AG04450 (cell line): ENCODE data around the gene SARM1. TPM values are rescaled to one million over a fixed set of nuclear protein-coding genes. Genes with fewer than 3 reads are reported as not detected.

Experiments
- CTCF ChIA-PET: fragments of 300-600, 350-600 bp; formaldehyde crosslinking; extraction: SDS; loops from one replicate; lab custom pipeline; 2022; ENCODE audit warnings: antibody characterized with exemption, inconsistent platforms; lab: Charles Lee
- POLR2A ChIA-PET: fragments of 350-600 bp; formaldehyde crosslinking; extraction: SDS; loops from one replicate; lab custom pipeline; 2021; ENCODE audit warnings: antibody characterized with exemption, inconsistent platforms; lab: Yijun Ruan, JAX
- DNase-seq: peaks from one replicate; pipeline ENCODE4 v3.0.0-alpha.2; 2011; ENCODE audit warnings: low read depth, low spot score
- H3K27ac ChIP-seq: one replicate; pipeline ENCODE4 v1.5.1; 2012; ENCODE audit warnings: low read depth, low read length, control low read depth
- H3K27me3 ChIP-seq: one replicate; pipeline ENCODE4 v1.6.0; 2012; ENCODE audit warnings: low read length; ENCODE audit not compliant: control insufficient read depth, insufficient read depth
- H3K4me3 ChIP-seq: 2 replicates; pipeline ENCODE4 v1.5.1; 2011; ENCODE audit warnings: mild to moderate bottlenecking, low read depth, low read length, control low read depth
- H3K9me3 ChIP-seq: 2 replicates; pipeline ENCODE4 v1.5.1; 2012; ENCODE audit warnings: low read length; ENCODE audit not compliant: control insufficient read depth, insufficient read depth
- polyA plus RNA-seq: library from polyadenylated mRNA; depleted of rRNA; stranded (reverse); fragments of >200 nt; gene quantifications from 2 replicates; pipeline ENCODE4 v1.2.3, GENCODE V29; 2011
- TF ChIP-seq, protein P1 (sequence below): IDR thresholded peaks from 2 replicates; pipeline ENCODE4 v1.5.1; 2011; ENCODE audit warnings: low read depth, low read length, control low read depth, inconsistent platforms

The SARM1 gene
- polyA plus RNA-seq, 1 experiment = 6.2 TPM

DNA sequence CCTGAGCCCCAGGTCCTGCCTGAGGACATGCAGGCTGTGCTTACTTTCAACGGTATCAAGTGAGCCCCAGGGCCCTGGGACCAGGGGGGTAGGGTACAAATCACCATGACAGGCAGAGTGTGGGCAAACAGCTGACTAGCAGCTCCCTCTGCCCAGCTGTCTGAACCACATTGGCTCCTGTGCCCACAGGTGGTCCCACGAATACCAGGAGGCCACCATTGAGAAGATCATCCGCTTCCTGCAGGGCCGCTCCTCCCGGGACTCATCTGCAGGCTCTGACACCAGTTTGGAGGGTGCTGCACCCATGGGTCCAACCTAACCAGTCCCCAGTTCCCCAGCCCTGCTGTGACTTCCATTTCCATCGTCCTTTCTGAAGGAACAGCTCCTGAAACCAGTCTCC, 24.5 kb downstream of the SARM1 start:
- no peak for DNase-seq
- H3K4me3 ChIP-seq = no peak overlapping the region
- no peaks in the 10 kb centered on the region for H3K9me3 ChIP-seq
- TF ChIP-seq, protein P1, sequence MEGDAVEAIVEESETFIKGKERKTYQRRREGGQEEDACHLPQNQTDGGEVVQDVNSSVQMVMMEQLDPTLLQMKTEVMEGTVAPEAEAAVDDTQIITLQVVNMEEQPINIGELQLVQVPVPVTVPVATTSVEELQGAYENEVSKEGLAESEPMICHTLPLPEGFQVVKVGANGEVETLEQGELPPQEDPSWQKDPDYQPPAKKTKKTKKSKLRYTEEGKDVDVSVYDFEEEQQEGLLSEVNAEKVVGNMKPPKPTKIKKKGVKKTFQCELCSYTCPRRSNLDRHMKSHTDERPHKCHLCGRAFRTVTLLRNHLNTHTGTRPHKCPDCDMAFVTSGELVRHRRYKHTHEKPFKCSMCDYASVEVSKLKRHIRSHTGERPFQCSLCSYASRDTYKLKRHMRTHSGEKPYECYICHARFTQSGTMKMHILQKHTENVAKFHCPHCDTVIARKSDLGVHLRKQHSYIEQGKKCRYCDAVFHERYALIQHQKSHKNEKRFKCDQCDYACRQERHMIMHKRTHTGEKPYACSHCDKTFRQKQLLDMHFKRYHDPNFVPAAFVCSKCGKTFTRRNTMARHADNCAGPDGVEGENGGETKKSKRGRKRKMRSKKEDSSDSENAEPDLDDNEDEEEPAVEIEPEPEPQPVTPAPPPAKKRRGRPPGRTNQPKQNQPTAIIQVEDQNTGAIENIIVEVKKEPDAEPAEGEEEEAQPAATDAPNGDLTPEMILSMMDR = no peak
- ChIA-PET CTCF (interaction anchor here (1.0 kb wide), 1 partner anchor 144 kb away, joined by 3 read pairs; no protein-coding TSS in a partner anchor), POLR2A (no interaction called here)
- H3K27ac ChIP-seq = no peak overlapping the region
- no peaks in the 10 kb centered on the region for H3K27me3 ChIP-seq

DNA sequence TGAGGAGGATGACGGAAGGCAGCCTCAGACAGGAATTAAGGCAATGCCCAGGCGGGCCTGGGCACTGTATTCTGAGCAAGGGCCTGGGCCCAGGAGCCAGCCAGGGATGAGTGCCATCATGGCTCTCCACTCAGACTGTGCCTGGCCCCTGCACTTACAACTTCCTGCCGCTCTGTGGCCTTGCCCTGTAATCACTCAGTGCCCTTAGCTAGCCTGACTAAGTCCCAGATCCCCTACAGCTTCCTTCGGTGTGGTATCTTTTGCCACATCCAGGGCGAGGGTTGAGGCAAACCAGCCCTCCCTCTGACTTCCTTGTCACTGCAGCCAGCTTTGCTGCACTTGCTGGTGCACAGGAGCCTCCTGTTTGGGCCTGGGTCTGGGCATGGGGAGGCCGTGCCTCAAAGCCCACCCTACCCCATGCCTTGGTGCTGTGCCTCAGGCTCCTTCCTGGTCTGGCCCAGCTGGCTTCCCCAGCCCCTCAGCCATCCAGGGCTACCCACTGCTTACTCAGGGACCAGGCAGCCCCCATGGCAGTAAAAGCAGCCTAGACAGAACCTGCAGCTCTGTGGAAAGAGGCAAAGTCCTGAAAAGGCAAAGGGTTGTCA, 25.2 kb downstream of the SARM1 start:
- no peaks in the 10 kb centered on the region for H3K9me3 ChIP-seq
- H3K27ac ChIP-seq = no peak overlapping the region
- ChIA-PET CTCF (interaction anchor here (0.5 kb wide), 1 partner anchor 31 kb away, joined by 4 read pairs; no protein-coding TSS in a partner anchor), POLR2A (no interaction called here)
- no peak for DNase-seq
- TF ChIP-seq, protein P1 = no peak
- H3K4me3 ChIP-seq = no peak overlapping the region
- H3K27me3 ChIP-seq = no peaks in the 10 kb centered on the region

DNA sequence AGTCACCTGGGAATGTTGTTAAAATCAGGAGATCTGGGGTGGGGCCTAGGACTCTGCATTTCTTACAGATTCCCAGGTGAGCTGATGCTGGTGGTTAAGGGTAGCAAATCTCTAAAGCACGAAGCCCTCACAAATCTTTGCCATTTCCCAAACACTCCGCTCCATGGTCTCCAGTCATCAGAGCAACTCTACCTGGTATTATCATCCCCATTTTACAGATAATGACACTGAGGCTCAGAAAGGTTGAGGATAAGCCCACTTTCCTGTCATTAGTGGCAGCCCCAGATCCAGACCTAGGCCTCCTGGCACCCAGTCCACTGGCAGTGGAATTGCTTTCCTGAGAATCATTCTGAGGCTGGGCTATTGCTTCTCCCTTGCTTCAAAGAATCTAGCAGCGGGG, 25.8 kb downstream of the SARM1 start:
- POLR2A ChIA-PET = no interaction called here
- no peaks in the 10 kb centered on the region for H3K9me3 ChIP-seq
- H3K27me3 ChIP-seq = no peaks in the 10 kb centered on the region
- TF ChIP-seq, protein P1 = no peak
- no peak overlapping the region for H3K27ac ChIP-seq
- CTCF ChIA-PET = no interaction called here
- DNase-seq = no peak
- H3K4me3 ChIP-seq = no peak overlapping the region

DNA sequence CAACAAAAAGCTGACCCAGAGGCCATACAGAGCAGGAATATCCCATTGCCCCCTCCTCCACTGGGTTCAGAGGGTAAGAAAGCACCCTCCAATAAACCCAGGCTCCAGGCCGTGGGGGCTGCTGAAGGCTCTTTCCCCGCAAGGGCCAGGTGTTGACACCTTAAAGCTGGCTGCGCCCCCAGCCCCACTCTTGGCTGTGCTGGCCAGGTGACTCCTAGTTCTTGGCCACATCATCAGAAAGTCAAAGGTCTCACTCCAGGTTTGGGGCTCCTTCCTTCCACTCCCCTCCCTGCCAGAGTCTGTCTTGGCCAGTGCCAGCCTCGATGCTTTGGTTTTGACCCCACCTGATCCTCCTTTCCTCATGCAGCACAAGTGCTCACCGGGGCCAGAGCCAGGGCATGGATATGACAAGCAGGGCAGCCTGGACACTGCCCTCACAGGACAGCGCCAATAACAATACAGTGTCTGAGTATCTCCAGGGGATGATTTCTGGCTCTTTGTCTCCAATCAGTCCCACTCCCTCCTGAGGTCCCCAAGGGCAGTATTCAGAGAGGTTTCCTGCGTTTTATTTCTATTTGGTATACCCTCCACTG, 26.3 kb downstream of the SARM1 start:
- H3K27ac ChIP-seq = no peak overlapping the region
- TF ChIP-seq, protein P1 = no peak
- no peaks in the 10 kb centered on the region for H3K27me3 ChIP-seq
- no peak overlapping the region for H3K4me3 ChIP-seq
- ChIA-PET POLR2A (no interaction called here), CTCF (interaction anchor here (0.7 kb wide), 1 partner anchor 98 kb away, joined by 3 read pairs; no protein-coding TSS in a partner anchor)
- no peaks in the 10 kb centered on the region for H3K9me3 ChIP-seq
- DNase-seq = no peak
